ENCODE measurements around the gene KIF21B. TPM values are rescaled to one million over a fixed set of nuclear protein-coding genes. Genes with fewer than 3 reads are reported as not detected.
"Not testable (repeated sequence)": the region's sequence is repeated elsewhere in the genome, so short reads cannot be mapped to it uniquely, and the experiment has no call there.

The KIF21B gene
- total RNA-seq, 1 donor from 2014 or later, result 1.6 TPM

GRCh38 chr1:200934676-200935245 lies 88.8 kb downstream of the KIF21B start:
- no peak for DNase-seq

DNA sequence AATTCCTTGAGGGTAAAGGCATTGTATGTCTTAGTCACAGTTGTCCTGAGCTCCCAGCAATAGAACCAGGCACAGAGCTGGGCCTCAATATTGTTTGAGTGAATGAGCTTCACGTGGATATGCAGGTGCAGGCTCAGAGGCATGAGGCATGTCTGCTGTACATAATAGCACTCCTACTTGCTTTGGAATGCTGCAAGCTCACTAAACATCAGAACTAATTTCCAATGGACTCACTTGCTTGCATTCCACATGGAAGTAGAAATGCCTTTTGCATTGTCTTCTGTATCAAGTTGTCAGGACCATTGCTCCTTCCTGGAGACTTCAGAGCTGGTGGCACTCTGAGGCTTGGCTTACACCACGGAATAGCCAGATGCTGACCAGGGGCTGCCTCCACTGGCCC lies 91.7 kb downstream of the KIF21B start:
- no peak for DNase-seq

- DNase-seq, result not testable (repeated sequence)
Observed at GRCh38 chr1:200930285-200930684, 93.2 kb downstream of the KIF21B start.

DNA sequence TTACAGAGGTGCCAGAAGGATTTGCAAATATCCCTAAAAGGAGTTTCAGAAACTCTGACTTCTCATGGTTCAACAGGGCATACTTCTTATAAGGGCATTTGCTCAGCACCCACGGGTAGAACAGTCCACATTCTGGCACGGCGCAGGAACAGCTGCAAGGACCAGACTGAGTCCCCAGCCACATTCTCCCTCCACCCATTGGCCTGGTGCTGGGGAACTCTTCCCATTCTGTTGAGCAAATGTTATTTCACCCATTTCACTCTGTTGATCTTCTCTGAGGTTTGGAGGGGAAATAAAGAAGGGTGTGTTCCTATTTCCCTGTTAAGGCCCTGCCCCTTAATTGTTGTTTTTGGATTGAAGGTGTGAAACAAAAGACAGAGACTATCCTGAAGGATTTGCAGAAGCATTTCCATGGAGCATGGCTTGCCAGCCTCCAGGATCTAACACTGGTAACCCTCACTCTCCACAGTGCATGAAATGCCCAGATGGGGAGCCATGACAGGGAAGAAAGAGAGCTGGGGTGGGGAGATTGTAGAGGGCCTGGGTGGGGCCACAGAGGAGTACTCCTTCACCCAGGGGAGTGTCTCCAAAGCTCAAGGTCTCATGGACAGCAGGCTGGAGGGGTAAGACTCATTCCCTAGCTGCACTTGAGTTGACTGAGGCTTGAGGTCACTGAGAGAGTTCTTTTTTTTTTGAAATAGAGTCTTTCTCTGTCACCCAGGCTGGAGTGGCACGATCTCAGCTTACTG lies 93.8 kb downstream of the KIF21B start:
- DNase-seq, result no peak

GRCh38 chr1:200925831-200926230 lies 97.7 kb downstream of the KIF21B start:
- no peak for DNase-seq

DNA sequence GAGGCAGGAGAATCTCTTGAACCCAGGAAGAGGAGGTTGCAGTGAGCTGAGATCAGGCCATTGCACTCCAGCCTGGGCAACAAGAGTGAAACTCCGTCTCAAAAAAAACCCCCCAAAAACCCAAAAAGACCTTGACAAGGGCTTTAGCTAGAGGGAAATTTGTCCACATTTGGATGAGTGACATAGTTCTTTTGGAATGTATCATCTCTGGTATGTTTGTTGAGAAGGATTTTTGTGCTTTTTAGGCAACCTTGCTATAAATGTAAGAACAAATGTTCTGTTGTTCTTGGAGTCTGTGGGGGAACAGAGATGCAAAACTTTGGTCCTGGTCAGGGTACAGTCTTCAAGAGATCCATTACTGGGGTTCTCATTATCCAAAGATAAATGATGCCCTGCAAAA lies 99.9 kb downstream of the KIF21B start:
- DNase-seq, result no peak

DNA sequence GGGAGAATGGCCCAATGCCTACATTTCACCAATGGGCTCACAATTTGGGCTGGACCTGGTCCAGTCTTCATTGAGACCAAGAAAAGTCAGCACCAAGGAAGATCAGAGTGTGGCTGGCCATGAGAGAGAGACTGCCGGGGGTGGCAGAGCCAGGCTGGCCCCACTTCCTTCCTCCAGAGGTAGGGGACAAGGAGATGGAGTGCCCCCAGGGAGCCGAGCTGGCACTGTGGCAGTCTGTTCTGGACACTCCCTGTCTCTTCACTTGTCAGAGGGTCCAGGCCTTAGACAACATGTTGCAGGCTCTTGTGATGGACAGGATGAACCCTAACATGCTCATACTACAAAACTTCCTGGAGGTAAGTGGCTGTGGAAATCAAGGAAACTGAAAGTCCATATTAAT lies 101.1 kb downstream of the KIF21B start:
- DNase-seq, result no peak

GRCh38 chr1:200921571-200922110 lies 101.9 kb downstream of the KIF21B start:
- no peak for DNase-seq

Small RNA genes lying within 50 kb of the gene (small RNA-seq; reads per million reads assigned to genes)
- gene RNU6-704P (ENCODE audit: low replicate concordance), result not detected

Other genes starting within 250 kb of the KIF21B start
- gene GPR25, start 150.7 kb downstream of the KIF21B start, total RNA-seq, result not detected
- 16.4 TPM for gene INAVA, start 128.8 kb downstream of the KIF21B start, total RNA-seq
- 5.3 TPM for gene CACNA1S, start 88.7 kb upstream of the KIF21B start, total RNA-seq
- gene ASCL5, start 103.5 kb upstream of the KIF21B start, total RNA-seq, result not detected
- 57.1 TPM for gene TMEM9, start 130.8 kb upstream of the KIF21B start, total RNA-seq
- gene IGFN1, start 167.1 kb upstream of the KIF21B start, total RNA-seq, result 3.6 TPM

All from skin of body (tissue), 3 donors.